ENCODE data around the gene KRTAP10-1. TPM values are rescaled to one million over a fixed set of nuclear protein-coding genes. Genes with fewer than 3 reads are reported as not detected.
A peak's percentile ranks its signal among the peaks of the same experiment; 100 is the strongest.

The KRTAP10-1 gene
- total RNA-seq, 6 donors from 2014 or later, result not detected

DNA sequence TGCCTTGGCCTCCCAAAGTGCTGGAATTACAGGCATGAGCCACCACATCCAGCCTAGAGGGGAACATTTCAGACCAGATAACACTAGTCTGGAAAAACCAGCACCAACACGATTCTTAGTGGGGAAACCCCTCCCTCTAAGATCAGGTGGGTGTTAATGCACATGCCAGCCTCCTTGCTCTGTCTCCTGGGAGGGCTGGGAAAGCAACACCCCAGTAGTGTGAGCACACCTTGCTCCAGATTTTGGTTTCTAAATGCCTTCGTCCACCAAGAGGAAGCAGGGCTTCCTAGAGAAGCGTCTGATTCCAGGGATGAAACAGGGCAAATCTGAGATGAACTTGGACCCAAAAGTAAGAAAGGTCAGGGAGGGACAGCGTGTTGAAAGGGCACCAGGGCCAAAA lies 31.3 kb upstream of the KRTAP10-1 start:
- TF ChIP-seq CTCF (IDR thresholded peaks at IDR 0.05) (no peak), POLR2AphosphoS5 (IDR thresholded peaks at IDR 0.05) (no peak), EP300 (IDR thresholded peaks at IDR 0.05) (no peak), POLR2A (IDR thresholded peaks at IDR 0.05) (no peak)
- no peak for ATAC-seq (ENCODE audit: low FRiP score in 2 of 2)

DNA sequence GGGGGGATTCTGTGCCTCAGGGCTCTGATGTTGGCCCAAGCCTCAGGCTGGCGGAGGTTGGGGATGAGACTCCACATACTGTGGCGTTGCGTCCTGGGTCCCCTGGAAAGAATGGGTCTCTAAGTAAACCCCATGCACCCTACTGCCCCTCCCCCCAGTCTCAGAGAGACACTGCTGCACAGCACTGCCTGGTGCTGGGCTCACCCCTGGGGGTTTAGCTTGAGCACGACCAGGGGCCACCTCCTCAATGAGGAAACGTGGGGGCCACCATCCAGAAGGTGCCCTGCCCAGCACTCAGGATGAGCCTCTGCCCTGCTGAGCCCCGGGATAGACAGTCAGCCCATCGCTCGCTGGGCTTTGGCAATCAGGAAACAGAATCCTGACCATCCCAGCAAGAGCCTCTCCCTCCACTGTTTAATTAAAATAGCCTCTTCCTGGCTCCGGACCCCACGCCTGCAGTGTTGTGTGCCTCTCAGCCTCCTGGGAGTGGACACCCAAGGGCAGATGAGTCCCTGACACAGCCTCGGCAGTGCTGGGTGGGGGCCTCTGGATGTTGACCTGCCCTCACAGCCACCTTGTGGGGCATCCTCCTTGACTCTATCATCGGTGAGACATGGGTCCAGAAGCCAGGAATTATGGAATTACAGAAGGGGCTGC lies 30.0 kb upstream of the KRTAP10-1 start:
- 72 to 84% methylated on average over 8 to 12 of the region's 12 CpGs for WGBS, 2 donors
- H3K36me3 ChIP-seq, result no peaks in the 10 kb centered on the region
- no peak for DNase-seq
- ATAC-seq (ENCODE audit: low FRiP score in 2 of 2), result no peak
- H3K4me3 ChIP-seq, result no peak overlapping the region
- no peaks in the 10 kb centered on the region for H3K4me1 ChIP-seq
- TF ChIP-seq CTCF (IDR thresholded peaks at IDR 0.05), result no peak
- no peak for TF ChIP-seq EP300 (IDR thresholded peaks at IDR 0.05)
- TF ChIP-seq POLR2A (IDR thresholded peaks at IDR 0.05), result no peak
- no peak for TF ChIP-seq POLR2AphosphoS5 (IDR thresholded peaks at IDR 0.05)
- no peaks in the 10 kb centered on the region for H3K27me3 ChIP-seq
- H3K27ac ChIP-seq, result no peak overlapping the region
- H3K9me3 ChIP-seq, result peaks cover 0 to 11% (median 0%) of the 10 kb centered on the region in 4 donors

More for the DNA sequence above, 31.3 kb upstream of the KRTAP10-1 start:
- DNase-seq, result no peak
- Histone ChIP-seq H3K9me3 (peaks cover 0 to 11% (median 0%) of the 10 kb centered on the region in 4 donors), H3K4me1 (no peaks in the 10 kb centered on the region), H3K27ac (no peak overlapping the region), H3K27me3 (no peaks in the 10 kb centered on the region), H3K4me3 (no peak overlapping the region), H3K36me3 (no peaks in the 10 kb centered on the region)
- 80 to 81% methylated on average over 4 of the region's 4 CpGs for WGBS, 2 donors

DNA sequence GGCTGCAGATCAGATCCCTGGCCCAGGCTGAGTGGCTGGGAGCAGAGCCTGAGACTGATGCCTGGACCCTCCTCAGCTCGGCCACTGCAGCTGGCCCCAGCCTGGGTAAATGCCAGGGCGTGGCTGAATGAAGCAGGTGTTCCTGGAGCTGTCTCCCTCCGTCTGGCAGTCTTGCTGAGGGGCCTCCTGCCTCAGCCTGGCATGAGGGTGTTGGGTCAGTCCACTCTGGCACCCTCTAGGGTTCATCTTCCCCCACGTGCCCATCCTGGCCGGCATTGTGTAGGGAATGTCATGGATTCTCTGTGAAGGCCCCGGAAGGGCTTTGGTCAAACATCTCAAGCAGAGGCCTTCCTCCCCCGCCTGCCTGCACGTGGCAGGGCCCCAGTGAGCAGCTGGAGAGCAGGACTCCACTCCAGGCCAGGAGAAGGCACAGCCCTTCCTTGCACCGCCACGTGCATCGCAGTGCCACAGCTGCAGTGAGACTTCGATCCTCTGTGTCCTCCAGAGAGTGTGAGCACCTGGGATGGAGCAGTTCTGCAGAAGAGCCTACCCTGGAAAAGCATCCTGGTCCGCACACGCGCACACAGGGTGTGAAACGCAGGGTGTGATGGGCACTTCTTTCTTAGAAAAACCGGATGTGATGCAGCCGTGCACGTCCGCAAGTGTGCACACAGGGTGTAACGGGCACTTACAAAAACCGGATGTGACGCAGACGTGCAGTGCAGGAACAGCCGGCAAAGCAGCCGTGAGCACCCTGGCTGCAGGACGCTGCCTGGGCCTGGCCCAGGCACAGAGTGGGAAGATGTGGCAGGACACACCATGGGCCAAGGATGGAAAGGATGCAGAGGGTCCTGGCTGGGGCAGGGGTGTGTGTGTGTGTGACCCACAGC lies 28.9 kb upstream of the KRTAP10-1 start:
- DNase-seq, result no peak
- 80 to 88% methylated on average over 20 to 26 of the region's 27 CpGs for WGBS, 2 donors
- no peak overlapping the region for H3K27ac ChIP-seq

DNA sequence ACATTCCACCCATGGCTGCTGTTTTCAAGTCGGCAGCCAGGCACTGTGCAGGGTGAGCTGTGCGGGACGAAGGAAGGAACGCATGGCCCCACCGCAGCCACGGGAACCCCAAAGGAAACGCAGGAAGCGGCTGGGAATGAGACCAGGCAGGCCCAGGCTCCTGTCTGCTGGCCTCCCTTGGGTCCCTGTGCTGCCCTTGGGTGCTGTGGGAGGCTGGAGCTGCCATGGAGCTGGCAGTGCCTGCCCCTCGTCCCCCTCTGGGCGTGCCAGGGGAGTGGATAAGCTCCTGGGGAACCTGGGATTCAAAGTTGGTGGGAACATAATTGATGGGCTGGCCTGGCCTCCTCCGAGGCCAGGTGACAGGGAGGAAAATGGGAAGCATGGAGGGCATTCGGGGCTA lies 28.3 kb upstream of the KRTAP10-1 start:
- TF ChIP-seq POLR2AphosphoS5 (IDR thresholded peaks at IDR 0.05) (no peak), CTCF (IDR thresholded peaks at IDR 0.05) (no peak), EP300 (IDR thresholded peaks at IDR 0.05) (no peak), POLR2A (IDR thresholded peaks at IDR 0.05) (no peak)
- Histone ChIP-seq H3K9me3 (peaks cover 0 to 11% (median 0%) of the 10 kb centered on the region in 4 donors), H3K36me3 (no peaks in the 10 kb centered on the region), H3K27me3 (no peaks in the 10 kb centered on the region), H3K27ac (no peak overlapping the region), H3K4me1 (no peaks in the 10 kb centered on the region), H3K4me3 (no peak overlapping the region)
- 65 to 92% methylated on average over 8 to 9 of the region's 12 CpGs for WGBS, 2 donors
- peak in 1 of 2 donors; percentile 28 for ATAC-seq (ENCODE audit: low FRiP score in 2 of 2)
- no peak for DNase-seq

More for the DNA sequence above, 28.9 kb upstream of the KRTAP10-1 start:
- Histone ChIP-seq H3K36me3 (no peaks in the 10 kb centered on the region), H3K4me3 (no peak overlapping the region), H3K9me3 (peaks cover 0 to 11% (median 0%) of the 10 kb centered on the region in 4 donors), H3K4me1 (no peaks in the 10 kb centered on the region), H3K27me3 (no peaks in the 10 kb centered on the region)
- TF ChIP-seq POLR2AphosphoS5 (IDR thresholded peaks at IDR 0.05) (no peak), EP300 (IDR thresholded peaks at IDR 0.05) (no peak), POLR2A (IDR thresholded peaks at IDR 0.05) (no peak), CTCF (IDR thresholded peaks at IDR 0.05) (no peak)
- peak in 1 of 2 donors; percentile 4 for ATAC-seq (ENCODE audit: low FRiP score in 2 of 2)
